OCI-LY1 (cell line): ENCODE measurements around the gene CCNY.

Experiments used
- H2AFZ ChIP-seq: fragments of 200-600 bp; sonication (generic), shearing (Covaris generic); 2 replicates; pipeline ENCODE4 v1.6.0; 2014; ENCODE audit warnings: antibody characterized with exemption, mild to moderate bottlenecking, low read length
- H3F3A ChIP-seq: fragments of 200-600 bp; sonication (generic), shearing (Covaris generic); 2 replicates; pipeline ENCODE4 v1.6.0; 2014; ENCODE audit warnings: mild to moderate bottlenecking, antibody characterized with exemption, low read length, moderate library complexity; ENCODE audit not compliant: insufficient read depth
- H3K27ac ChIP-seq: fragments of 200-600 bp; sonication (generic); 2 replicates; pipeline ENCODE4 v1.5.1; 2014; ENCODE audit warnings: low read length, mixed run types, mild to moderate bottlenecking, low read depth; ENCODE audit not compliant: poor library complexity, severe bottlenecking
- H3K27me3 ChIP-seq: fragments of 200-600 bp; sonication (generic); 2 replicates; pipeline ENCODE4 v1.6.0; 2014; ENCODE audit warnings: antibody characterized with exemption, mild to moderate bottlenecking, low read length, moderate library complexity; ENCODE audit not compliant: insufficient read depth
- H3K36me3 ChIP-seq: fragments of 200-600 bp; sonication (generic); 2 replicates; pipeline ENCODE4 v1.6.1; 2014; ENCODE audit warnings: mild to moderate bottlenecking, antibody characterized with exemption, low read length, moderate library complexity, mixed read lengths; ENCODE audit not compliant: insufficient read depth
- H3K4me1 ChIP-seq: fragments of 200-600 bp; sonication (generic); 2 replicates; pipeline ENCODE4 v1.5.1; 2014; ENCODE audit warnings: mild to moderate bottlenecking, low read length, moderate library complexity; ENCODE audit not compliant: insufficient read depth, severe bottlenecking
- H3K4me2 ChIP-seq: fragments of 200-600 bp; sonication (generic), shearing (Covaris generic); 2 replicates; pipeline ENCODE4 v1.6.1; 2014; ENCODE audit warnings: low read length
- H3K4me3 ChIP-seq: fragments of 200-600 bp; sonication (generic); 2 replicates; pipeline ENCODE4 v1.5.1; 2014; ENCODE audit warnings: low read length, low read depth, mild to moderate bottlenecking, mixed read lengths; ENCODE audit not compliant: poor library complexity, severe bottlenecking
- H3K79me2 ChIP-seq: fragments of 200-600 bp; shearing (Covaris generic); 2 replicates; pipeline ENCODE4 v1.6.1; 2016; ENCODE audit warnings: mixed run types, low read length, mixed read lengths; ENCODE audit not compliant: insufficient read depth
- H3K9ac ChIP-seq: fragments of 200-600 bp; sonication (generic), shearing (Covaris generic); 2 replicates; pipeline ENCODE4 v1.6.1; 2014; ENCODE audit warnings: mild to moderate bottlenecking, low read length, mixed read lengths
- H3K9me2 ChIP-seq: fragments of 200-600 bp; sonication (generic), shearing (Covaris generic); 2 replicates; pipeline ENCODE4 v1.6.1; 2014; ENCODE audit warnings: low read depth, mild to moderate bottlenecking, low read length, mixed read lengths
- H3K9me3 ChIP-seq: fragments of 200-600 bp; shearing (Covaris generic); 2 replicates; pipeline ENCODE4 v1.6.1; 2014; ENCODE audit warnings: low read length, mixed read lengths
- H4K20me1 ChIP-seq: fragments of 200-600 bp; sonication (generic), shearing (Covaris generic); 2 replicates; pipeline ENCODE4 v1.6.0; 2016; ENCODE audit warnings: mild to moderate bottlenecking, low read length; ENCODE audit not compliant: insufficient read depth
- EZH2 ChIP-seq: fragments of 200-600 bp; sonication (generic), shearing (Covaris generic); IDR thresholded peaks from 2 replicates; pipeline ENCODE4 v1.8.0; 2017; ENCODE audit warnings: borderline replicate concordance, mixed run types, mild to moderate bottlenecking, antibody characterized with exemption, low read length, moderate library complexity, mixed read lengths
- TF ChIP-seq, protein P1 (sequence below): fragments of 200-600 bp; sonication (generic), shearing (Covaris generic); IDR thresholded peaks from 2 replicates; pipeline ENCODE4 v1.5.1; 2017; ENCODE audit warnings: mild to moderate bottlenecking, antibody characterized with exemption, low read length, moderate library complexity, mixed read lengths

The CCNY gene

DNA sequence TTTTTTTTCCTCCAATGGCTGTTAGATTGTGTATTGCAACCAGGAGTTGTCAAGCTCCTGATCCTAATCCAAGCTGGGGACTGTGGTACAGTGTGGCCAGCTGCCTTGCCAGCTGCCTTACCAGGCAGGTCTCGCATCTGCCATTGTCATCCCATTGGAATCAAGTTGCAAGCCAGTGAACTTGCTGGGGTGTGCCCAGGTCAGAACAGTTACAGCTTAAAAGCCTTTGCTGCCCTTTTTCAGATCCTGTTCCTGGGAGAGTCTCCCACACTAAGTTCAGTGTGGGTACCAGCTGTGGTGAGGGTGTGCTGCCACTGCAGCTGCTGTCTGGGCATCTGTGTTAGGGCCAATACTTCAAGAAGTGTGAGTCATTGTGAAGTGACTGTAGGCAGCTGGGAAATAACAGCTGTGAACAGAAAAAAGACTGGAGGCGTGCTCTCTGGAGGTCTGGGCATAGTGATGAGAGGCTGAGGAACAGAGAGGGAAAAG, 72.8 kb downstream of the CCNY start:
- Histone ChIP-seq H4K20me1 (no peaks in the 10 kb centered on the region), H3K9me2 (no peaks in the 10 kb centered on the region), H3K9me3 (no peaks in the 10 kb centered on the region), H3K4me2 (no peak overlapping the region), H3K4me3 (no peak overlapping the region), H3K36me3 (no peaks in the 10 kb centered on the region), H3K27ac (no peak overlapping the region), H3K9ac (no peak overlapping the region), H3K79me2 (no peaks in the 10 kb centered on the region), H3K27me3 (no peaks in the 10 kb centered on the region), H2AFZ (no peak overlapping the region), H3F3A (no peaks in the 10 kb centered on the region), H3K4me1 (no peaks in the 10 kb centered on the region)
- TF ChIP-seq EZH2, result no peak
- TF ChIP-seq, protein P1, sequence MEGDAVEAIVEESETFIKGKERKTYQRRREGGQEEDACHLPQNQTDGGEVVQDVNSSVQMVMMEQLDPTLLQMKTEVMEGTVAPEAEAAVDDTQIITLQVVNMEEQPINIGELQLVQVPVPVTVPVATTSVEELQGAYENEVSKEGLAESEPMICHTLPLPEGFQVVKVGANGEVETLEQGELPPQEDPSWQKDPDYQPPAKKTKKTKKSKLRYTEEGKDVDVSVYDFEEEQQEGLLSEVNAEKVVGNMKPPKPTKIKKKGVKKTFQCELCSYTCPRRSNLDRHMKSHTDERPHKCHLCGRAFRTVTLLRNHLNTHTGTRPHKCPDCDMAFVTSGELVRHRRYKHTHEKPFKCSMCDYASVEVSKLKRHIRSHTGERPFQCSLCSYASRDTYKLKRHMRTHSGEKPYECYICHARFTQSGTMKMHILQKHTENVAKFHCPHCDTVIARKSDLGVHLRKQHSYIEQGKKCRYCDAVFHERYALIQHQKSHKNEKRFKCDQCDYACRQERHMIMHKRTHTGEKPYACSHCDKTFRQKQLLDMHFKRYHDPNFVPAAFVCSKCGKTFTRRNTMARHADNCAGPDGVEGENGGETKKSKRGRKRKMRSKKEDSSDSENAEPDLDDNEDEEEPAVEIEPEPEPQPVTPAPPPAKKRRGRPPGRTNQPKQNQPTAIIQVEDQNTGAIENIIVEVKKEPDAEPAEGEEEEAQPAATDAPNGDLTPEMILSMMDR, result no peak

DNA sequence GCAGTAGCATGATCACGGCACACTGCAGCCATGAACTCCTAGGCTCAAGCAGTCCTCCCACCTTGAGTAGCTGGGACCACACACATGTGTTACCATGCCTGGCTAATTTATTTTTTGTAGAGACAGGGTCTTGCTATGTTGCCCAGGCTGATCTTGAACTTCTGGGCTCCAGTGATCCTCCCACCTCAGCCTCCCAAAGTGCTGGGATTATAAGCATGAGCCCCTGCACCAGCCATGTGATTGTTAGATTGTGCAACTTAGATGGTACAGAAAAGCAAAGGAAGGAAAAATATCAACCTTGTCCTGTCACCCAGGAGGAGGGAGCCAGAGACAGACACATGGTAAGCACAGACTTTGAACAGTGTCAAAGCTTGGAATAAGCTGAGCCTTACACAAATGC, 73.5 kb downstream of the CCNY start:
- Histone ChIP-seq H3K27me3 (no peaks in the 10 kb centered on the region), H3K4me2 (no peak overlapping the region), H3K9me2 (no peaks in the 10 kb centered on the region), H3K9me3 (no peaks in the 10 kb centered on the region), H3K36me3 (no peaks in the 10 kb centered on the region), H3K79me2 (no peaks in the 10 kb centered on the region), H3K9ac (no peak overlapping the region), H3K4me1 (no peaks in the 10 kb centered on the region), H4K20me1 (no peaks in the 10 kb centered on the region), H3F3A (no peaks in the 10 kb centered on the region), H3K4me3 (no peak overlapping the region), H2AFZ (no peak overlapping the region), H3K27ac (no peak overlapping the region)
- TF ChIP-seq, protein P1, result no peak
- no peak for TF ChIP-seq EZH2

DNA sequence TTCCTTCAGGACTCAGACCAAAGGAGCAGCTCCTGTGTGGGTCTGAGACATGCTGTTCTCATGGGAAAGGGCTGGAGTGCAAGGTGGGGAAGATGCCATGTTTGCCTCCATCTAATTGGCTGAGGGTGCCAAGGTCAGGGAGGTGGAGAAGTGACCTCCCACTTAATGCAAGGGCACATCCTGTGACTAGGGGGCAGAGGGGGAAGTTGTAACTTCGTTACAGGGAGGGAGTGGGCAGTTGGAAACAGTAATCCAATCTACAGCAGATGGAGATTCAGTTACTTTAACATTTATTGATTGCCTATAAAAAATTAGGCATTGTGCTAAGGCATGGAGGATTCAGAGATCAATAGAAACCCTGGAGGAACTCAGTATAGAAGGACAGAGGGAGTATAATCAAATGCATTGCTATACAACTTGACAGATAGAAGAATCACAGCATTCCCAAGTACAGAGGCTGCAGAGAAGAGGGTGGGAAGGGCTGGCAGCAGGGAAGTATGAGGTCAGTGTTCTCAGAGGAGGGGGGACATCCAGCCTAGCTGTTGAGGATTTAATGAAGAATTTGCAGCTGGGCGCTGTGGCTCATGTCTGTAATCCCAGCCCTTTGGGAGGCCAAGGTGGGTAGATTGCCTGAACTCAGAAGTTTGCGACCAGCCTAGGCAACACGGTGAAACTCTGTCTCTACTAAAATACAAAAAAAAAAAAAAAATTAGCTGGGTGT, 75.9 kb downstream of the CCNY start:
- no peaks in the 10 kb centered on the region for H3K36me3 ChIP-seq
- no peak overlapping the region for H3K4me3 ChIP-seq
- H3K27ac ChIP-seq, result no peak overlapping the region
- H3K9me2 ChIP-seq, result no peaks in the 10 kb centered on the region
- no peaks in the 10 kb centered on the region for H3K79me2 ChIP-seq
- no peak overlapping the region for H3K4me2 ChIP-seq
- H4K20me1 ChIP-seq, result no peaks in the 10 kb centered on the region
- H3K27me3 ChIP-seq, result no peaks in the 10 kb centered on the region
- no peak overlapping the region for H3K9ac ChIP-seq
- no peaks in the 10 kb centered on the region for H3F3A ChIP-seq
- no peaks in the 10 kb centered on the region for H3K9me3 ChIP-seq
- TF ChIP-seq, protein P1, result no peak
- no peak for TF ChIP-seq EZH2
- H2AFZ ChIP-seq, result no peak overlapping the region
- no peaks in the 10 kb centered on the region for H3K4me1 ChIP-seq
